ENCODE results near the gene SLC4A4.

Gene SLC4A4

DNA sequence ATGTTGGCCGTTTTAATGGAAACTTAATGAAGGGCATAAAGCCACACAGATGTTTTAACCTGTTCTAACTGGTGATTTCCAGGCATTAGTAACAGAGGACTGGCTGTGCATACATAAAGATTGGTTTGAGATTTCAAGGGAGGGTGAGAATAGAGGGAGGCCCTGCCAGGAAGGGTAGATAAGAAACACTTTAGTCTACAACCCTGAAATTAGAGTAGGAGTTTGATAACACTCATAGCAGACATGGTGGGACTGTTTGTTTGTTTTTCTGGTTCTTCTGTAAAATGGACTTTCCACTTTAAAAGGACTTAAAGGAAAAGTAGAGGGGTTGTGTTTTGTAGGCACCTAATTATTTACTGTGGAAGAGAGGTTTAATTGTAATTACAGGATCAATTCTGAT lies 16.2 kb downstream of the SLC4A4 start:
- Histone ChIP-seq H2BK5ac (ENCODE audit: low read length) (no peak overlapping the region), H4K8ac (ENCODE audit: low read depth, low read length) (no peak overlapping the region), H3K27ac (replicated peaks; ENCODE audit: low read length) (no peak overlapping the region), H3K4me2 (ENCODE audit: insufficient read depth, low read length, poor library complexity, severe bottlenecking) (no peak overlapping the region), H3K4ac (ENCODE audit: low read length) (no peak overlapping the region), H3K79me1 (ENCODE audit: low read depth, low read length) (no peaks in the 10 kb centered on the region), H3K27me3 (ENCODE audit: control insufficient read depth in 3 of 3, insufficient read depth in 3 of 3, low read depth in 1 of 3, low read length in 3 of 3) (no peaks in the 10 kb centered on the region), H3K4me3 (ENCODE audit: low read length in 2 of 2) (no peak overlapping the region), H3K4me1 (ENCODE audit: control insufficient read depth in 2 of 2, insufficient read depth in 1 of 2, low read depth in 1 of 2, low read length in 2 of 2) (no peaks in the 10 kb centered on the region), H2AK5ac (ENCODE audit: low read depth, low read length) (no peak overlapping the region), H2BK15ac (ENCODE audit: low read length) (no peak overlapping the region), H4K91ac (ENCODE audit: low read depth, low read length, poor library complexity) (no peak overlapping the region), H2AFZ (ENCODE audit: low read length) (peak overlapping the region; percentile 56), H3K9me3 (replicated peaks in 1 of 2; ENCODE audit: control insufficient read depth in 2 of 2, insufficient read depth in 1 of 2, low read depth in 1 of 2, low read length in 2 of 2) (no peaks in the 10 kb centered on the region), H2BK12ac (ENCODE audit: low read length) (no peak overlapping the region), H3K9ac (ENCODE audit: low read depth, low read length, poor library complexity) (no peak overlapping the region), H3K23ac (ENCODE audit: low read depth, low read length, poor library complexity) (no peak overlapping the region), H3K18ac (ENCODE audit: low read length) (no peak overlapping the region), H2BK120ac (ENCODE audit: low read depth, low read length) (no peak overlapping the region), H3K36me3 (replicated peaks in 1 of 2; ENCODE audit: control insufficient read depth in 2 of 2, insufficient read depth in 2 of 2, low read length in 2 of 2) (no peaks in the 10 kb centered on the region), H3K14ac (ENCODE audit: low read length) (no peak overlapping the region)
- WGBS, 2 donors (ENCODE audit: extremely low coverage in 2 of 2, insufficient read length in 2 of 2, insufficient replicate concordance in 1 of 2) = no CpG with 5 or more reads among the region's 1 CpG
- DNase-seq (ENCODE audit: low spot score) = no peak

DNA sequence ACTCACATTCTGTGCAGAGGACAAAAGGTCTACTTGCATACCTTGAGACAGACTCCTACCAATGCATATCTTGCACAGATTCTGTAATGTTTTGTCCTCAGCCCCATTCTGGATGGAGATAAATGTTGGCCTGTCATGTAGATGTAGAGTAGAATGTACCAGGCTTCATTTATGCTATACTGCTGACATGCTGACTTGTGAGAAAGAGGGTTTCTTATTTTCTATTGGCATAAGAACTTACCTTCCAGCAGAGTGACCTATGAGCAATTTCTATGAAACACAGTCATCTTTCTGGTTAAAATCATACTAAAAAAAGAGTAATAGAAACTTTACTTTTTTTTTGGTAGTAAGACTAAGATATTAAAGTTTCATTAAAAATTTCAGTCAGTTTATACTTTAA lies 17.2 kb downstream of the SLC4A4 start:
- no peak overlapping the region for H4K8ac ChIP-seq (ENCODE audit: low read depth, low read length)
- H3K23ac ChIP-seq (ENCODE audit: low read depth, low read length, poor library complexity) = no peak overlapping the region
- H3K27ac ChIP-seq (replicated peaks; ENCODE audit: low read length) = no peak overlapping the region
- H3K4me1 ChIP-seq (ENCODE audit: control insufficient read depth in 2 of 2, insufficient read depth in 1 of 2, low read depth in 1 of 2, low read length in 2 of 2) = no peaks in the 10 kb centered on the region
- H3K18ac ChIP-seq (ENCODE audit: low read length) = no peak overlapping the region
- H2BK120ac ChIP-seq (ENCODE audit: low read depth, low read length) = no peak overlapping the region
- H2AK5ac ChIP-seq (ENCODE audit: low read depth, low read length) = no peak overlapping the region
- no peak overlapping the region for H3K14ac ChIP-seq (ENCODE audit: low read length)
- no peak for DNase-seq (ENCODE audit: low spot score)
- no peak overlapping the region for H4K91ac ChIP-seq (ENCODE audit: low read depth, low read length, poor library complexity)
- no peak overlapping the region for H3K9ac ChIP-seq (ENCODE audit: low read depth, low read length, poor library complexity)
- no peak overlapping the region for H2BK15ac ChIP-seq (ENCODE audit: low read length)
- H3K4me3 ChIP-seq (ENCODE audit: low read length in 2 of 2) = no peak overlapping the region
- no peak overlapping the region for H3K4ac ChIP-seq (ENCODE audit: low read length)
- H3K4me2 ChIP-seq (ENCODE audit: insufficient read depth, low read length, poor library complexity, severe bottlenecking) = no peak overlapping the region
- H3K27me3 ChIP-seq (ENCODE audit: control insufficient read depth in 3 of 3, insufficient read depth in 3 of 3, low read depth in 1 of 3, low read length in 3 of 3) = no peaks in the 10 kb centered on the region
- no peaks in the 10 kb centered on the region for H3K9me3 ChIP-seq (replicated peaks in 1 of 2; ENCODE audit: control insufficient read depth in 2 of 2, insufficient read depth in 1 of 2, low read depth in 1 of 2, low read length in 2 of 2)
- H2BK5ac ChIP-seq (ENCODE audit: low read length) = no peak overlapping the region
- H2AFZ ChIP-seq (ENCODE audit: low read length) = no peak overlapping the region
- H2BK12ac ChIP-seq (ENCODE audit: low read length) = no peak overlapping the region
- no peaks in the 10 kb centered on the region for H3K36me3 ChIP-seq (replicated peaks in 1 of 2; ENCODE audit: control insufficient read depth in 2 of 2, insufficient read depth in 2 of 2, low read length in 2 of 2)
- H3K79me1 ChIP-seq (ENCODE audit: low read depth, low read length) = no peaks in the 10 kb centered on the region

DNA sequence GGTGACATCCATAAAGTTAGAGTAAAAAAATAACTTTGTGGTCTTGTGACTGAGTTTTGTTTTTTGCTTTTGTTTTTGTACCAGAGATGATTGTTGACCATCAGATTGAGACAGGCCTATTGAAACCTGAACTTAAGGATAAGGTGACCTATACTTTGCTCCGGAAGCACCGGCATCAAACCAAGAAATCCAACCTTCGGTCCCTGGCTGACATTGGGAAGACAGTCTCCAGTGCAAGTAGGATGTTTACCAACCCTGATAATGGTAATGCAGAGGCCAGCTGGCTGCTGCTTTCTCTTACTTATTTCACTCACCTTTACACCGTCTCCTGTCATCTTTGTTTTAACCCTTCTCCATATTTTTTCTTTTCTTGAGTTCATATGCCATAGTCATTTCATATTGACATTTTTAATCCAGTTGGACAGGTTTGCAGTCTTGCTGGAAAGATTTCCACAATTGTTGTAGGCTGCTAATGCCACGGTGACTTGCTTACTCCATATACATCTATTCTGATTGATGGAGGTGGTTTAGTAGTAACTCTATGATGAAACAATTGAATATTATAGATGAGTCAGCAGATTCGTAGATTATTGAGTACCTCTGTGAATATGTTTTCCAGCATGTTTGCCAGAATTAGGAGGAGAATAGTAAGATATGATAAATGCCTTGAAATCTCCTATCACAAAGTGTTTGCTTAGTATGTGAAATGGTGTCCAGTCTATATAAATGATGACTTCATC lies 18.3 kb downstream of the SLC4A4 start:
- Histone ChIP-seq H3K27ac (replicated peaks; ENCODE audit: low read length) (no peak overlapping the region), H2BK12ac (ENCODE audit: low read length) (no peak overlapping the region), H4K8ac (ENCODE audit: low read depth, low read length) (no peak overlapping the region), H3K4me1 (ENCODE audit: control insufficient read depth in 2 of 2, insufficient read depth in 1 of 2, low read depth in 1 of 2, low read length in 2 of 2) (no peaks in the 10 kb centered on the region), H3K4me2 (ENCODE audit: insufficient read depth, low read length, poor library complexity, severe bottlenecking) (no peak overlapping the region), H2BK120ac (ENCODE audit: low read depth, low read length) (no peak overlapping the region), H3K14ac (ENCODE audit: low read length) (no peak overlapping the region), H3K36me3 (replicated peaks in 1 of 2; ENCODE audit: control insufficient read depth in 2 of 2, insufficient read depth in 2 of 2, low read length in 2 of 2) (no peaks in the 10 kb centered on the region), H3K79me1 (ENCODE audit: low read depth, low read length) (no peaks in the 10 kb centered on the region), H4K91ac (ENCODE audit: low read depth, low read length, poor library complexity) (no peak overlapping the region), H2BK15ac (ENCODE audit: low read length) (no peak overlapping the region), H3K23ac (ENCODE audit: low read depth, low read length, poor library complexity) (no peak overlapping the region), H2AK5ac (ENCODE audit: low read depth, low read length) (no peak overlapping the region), H3K4ac (ENCODE audit: low read length) (no peak overlapping the region), H3K9me3 (replicated peaks in 1 of 2; ENCODE audit: control insufficient read depth in 2 of 2, insufficient read depth in 1 of 2, low read depth in 1 of 2, low read length in 2 of 2) (no peaks in the 10 kb centered on the region), H3K9ac (ENCODE audit: low read depth, low read length, poor library complexity) (no peak overlapping the region), H2AFZ (ENCODE audit: low read length) (no peak overlapping the region), H3K4me3 (ENCODE audit: low read length in 2 of 2) (no peak overlapping the region), H3K18ac (ENCODE audit: low read length) (no peak overlapping the region), H2BK5ac (ENCODE audit: low read length) (no peak overlapping the region), H3K27me3 (ENCODE audit: control insufficient read depth in 3 of 3, insufficient read depth in 3 of 3, low read depth in 1 of 3, low read length in 3 of 3) (no peaks in the 10 kb centered on the region)
- 100% methylated on average over 1 of the region's 6 CpGs; no CpG with 5 or more reads in 1 of the 2 donors for WGBS, 2 donors (ENCODE audit: extremely low coverage in 2 of 2, insufficient read length in 2 of 2, insufficient replicate concordance in 1 of 2)
- no peak for DNase-seq (ENCODE audit: low spot score)

DNA sequence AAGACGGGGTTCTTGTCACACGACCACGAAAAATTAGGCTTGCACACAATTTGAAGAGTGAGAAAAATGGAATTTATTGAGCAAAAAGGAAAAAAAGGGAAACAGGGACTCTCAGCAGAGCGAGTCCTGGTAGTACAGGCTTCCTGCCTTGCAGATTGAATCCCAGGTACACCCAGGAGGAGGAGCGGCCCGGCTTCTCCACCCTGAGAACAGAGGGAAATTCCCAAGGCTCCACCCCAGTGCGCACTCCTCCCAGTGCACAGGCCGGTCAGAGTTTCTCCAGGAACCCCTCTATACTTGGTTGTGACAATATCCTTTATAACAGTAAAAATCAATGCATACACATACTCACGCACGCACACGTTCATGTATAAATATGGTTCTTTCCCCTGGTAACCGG lies 22.0 kb downstream of the SLC4A4 start:
- H3K4ac ChIP-seq (ENCODE audit: low read length) = no peak overlapping the region
- H2BK15ac ChIP-seq (ENCODE audit: low read length) = no peak overlapping the region
- H3K18ac ChIP-seq (ENCODE audit: low read length) = no peak overlapping the region
- no peak overlapping the region for H4K91ac ChIP-seq (ENCODE audit: low read depth, low read length, poor library complexity)
- H2AK5ac ChIP-seq (ENCODE audit: low read depth, low read length) = no peak overlapping the region
- H3K36me3 ChIP-seq (replicated peaks in 1 of 2; ENCODE audit: control insufficient read depth in 2 of 2, insufficient read depth in 2 of 2, low read length in 2 of 2) = no peaks in the 10 kb centered on the region
- no peak overlapping the region for H3K4me3 ChIP-seq (ENCODE audit: low read length in 2 of 2)
- no peak overlapping the region for H2BK120ac ChIP-seq (ENCODE audit: low read depth, low read length)
- no peaks in the 10 kb centered on the region for H3K4me1 ChIP-seq (ENCODE audit: control insufficient read depth in 2 of 2, insufficient read depth in 1 of 2, low read depth in 1 of 2, low read length in 2 of 2)
- no peak overlapping the region for H4K8ac ChIP-seq (ENCODE audit: low read depth, low read length)
- no peak overlapping the region for H2AFZ ChIP-seq (ENCODE audit: low read length)
- DNase-seq (ENCODE audit: low spot score) = no peak
- no peaks in the 10 kb centered on the region for H3K79me1 ChIP-seq (ENCODE audit: low read depth, low read length)
- WGBS, 2 donors (ENCODE audit: extremely low coverage in 2 of 2, insufficient read length in 2 of 2, insufficient replicate concordance in 1 of 2) = no CpG with 5 or more reads among the region's 12 CpGs
- no peak overlapping the region for H3K9ac ChIP-seq (ENCODE audit: low read depth, low read length, poor library complexity)
- H3K9me3 ChIP-seq (replicated peaks in 1 of 2; ENCODE audit: control insufficient read depth in 2 of 2, insufficient read depth in 1 of 2, low read depth in 1 of 2, low read length in 2 of 2) = no peaks in the 10 kb centered on the region
- no peak overlapping the region for H3K4me2 ChIP-seq (ENCODE audit: insufficient read depth, low read length, poor library complexity, severe bottlenecking)
- H2BK12ac ChIP-seq (ENCODE audit: low read length) = no peak overlapping the region
- H3K27me3 ChIP-seq (ENCODE audit: control insufficient read depth in 3 of 3, insufficient read depth in 3 of 3, low read depth in 1 of 3, low read length in 3 of 3) = no peaks in the 10 kb centered on the region
- H3K27ac ChIP-seq (replicated peaks; ENCODE audit: low read length) = no peak overlapping the region
- H3K23ac ChIP-seq (ENCODE audit: low read depth, low read length, poor library complexity) = no peak overlapping the region
- H2BK5ac ChIP-seq (ENCODE audit: low read length) = no peak overlapping the region
- H3K14ac ChIP-seq (ENCODE audit: low read length) = no peak overlapping the region

All from neuronal stem cell (in vitro differentiated cells).